ENCODE measurements around the gene TBC1D7.

Gene TBC1D7

GRCh38 chr6:13288969-13289391 is 39.4 kb downstream of the TBC1D7 start:
- Histone ChIP-seq H3F3A (ENCODE audit: control insufficient read depth, insufficient read depth) (no peaks in the 10 kb centered on the region), H3K4me2 (ENCODE audit: low read length) (no peak overlapping the region), H3K36me3 (ENCODE audit: control insufficient read depth, low read length) (peaks cover 34% of the 10 kb centered on the region), H3K27ac (ENCODE audit: low read depth, low read length) (no peak overlapping the region), H3K4me1 (ENCODE audit: control insufficient read depth, low read length) (peaks cover 13% of the 10 kb centered on the region), H3K79me2 (ENCODE audit: control insufficient read depth, low read length) (no peaks in the 10 kb centered on the region), H3K9me2 (replicated peaks; ENCODE audit: control insufficient read depth, low read length) (no peaks in the 10 kb centered on the region), H4K20me1 (ENCODE audit: control insufficient read depth, insufficient read depth, low read depth, low read length) (no peaks in the 10 kb centered on the region), H3K4me3 (ENCODE audit: low read length) (no peak overlapping the region), H3K9me3 (ENCODE audit: control insufficient read depth, insufficient read depth, low read length) (peaks cover 9% of the 10 kb centered on the region; the same call in 1 of the 2 replicates), H3K27me3 (ENCODE audit: control insufficient read depth, low read length) (no peaks in the 10 kb centered on the region)
- TF ChIP-seq EZH2phosphoT487 (IDR thresholded peaks at IDR 0.05; ENCODE audit: borderline replicate concordance, low read length), result no peak

- Histone ChIP-seq H3K27ac (ENCODE audit: low read depth, low read length) (no peak overlapping the region), H3F3A (ENCODE audit: control insufficient read depth, insufficient read depth) (no peaks in the 10 kb centered on the region), H3K4me2 (ENCODE audit: low read length) (no peak overlapping the region), H3K4me1 (ENCODE audit: control insufficient read depth, low read length) (peaks cover 13% of the 10 kb centered on the region), H4K20me1 (ENCODE audit: control insufficient read depth, insufficient read depth, low read depth, low read length) (no peaks in the 10 kb centered on the region), H3K79me2 (ENCODE audit: control insufficient read depth, low read length) (no peaks in the 10 kb centered on the region), H3K36me3 (ENCODE audit: control insufficient read depth, low read length) (peaks cover 38% of the 10 kb centered on the region), H3K27me3 (ENCODE audit: control insufficient read depth, low read length) (no peaks in the 10 kb centered on the region), H3K4me3 (ENCODE audit: low read length) (no peak overlapping the region), H3K9me2 (replicated peaks; ENCODE audit: control insufficient read depth, low read length) (no peaks in the 10 kb centered on the region), H3K9me3 (ENCODE audit: control insufficient read depth, insufficient read depth, low read length) (peaks cover 9% of the 10 kb centered on the region; the same call in 1 of the 2 replicates)
- TF ChIP-seq, protein P1, sequence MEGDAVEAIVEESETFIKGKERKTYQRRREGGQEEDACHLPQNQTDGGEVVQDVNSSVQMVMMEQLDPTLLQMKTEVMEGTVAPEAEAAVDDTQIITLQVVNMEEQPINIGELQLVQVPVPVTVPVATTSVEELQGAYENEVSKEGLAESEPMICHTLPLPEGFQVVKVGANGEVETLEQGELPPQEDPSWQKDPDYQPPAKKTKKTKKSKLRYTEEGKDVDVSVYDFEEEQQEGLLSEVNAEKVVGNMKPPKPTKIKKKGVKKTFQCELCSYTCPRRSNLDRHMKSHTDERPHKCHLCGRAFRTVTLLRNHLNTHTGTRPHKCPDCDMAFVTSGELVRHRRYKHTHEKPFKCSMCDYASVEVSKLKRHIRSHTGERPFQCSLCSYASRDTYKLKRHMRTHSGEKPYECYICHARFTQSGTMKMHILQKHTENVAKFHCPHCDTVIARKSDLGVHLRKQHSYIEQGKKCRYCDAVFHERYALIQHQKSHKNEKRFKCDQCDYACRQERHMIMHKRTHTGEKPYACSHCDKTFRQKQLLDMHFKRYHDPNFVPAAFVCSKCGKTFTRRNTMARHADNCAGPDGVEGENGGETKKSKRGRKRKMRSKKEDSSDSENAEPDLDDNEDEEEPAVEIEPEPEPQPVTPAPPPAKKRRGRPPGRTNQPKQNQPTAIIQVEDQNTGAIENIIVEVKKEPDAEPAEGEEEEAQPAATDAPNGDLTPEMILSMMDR (IDR thresholded peaks at IDR 0.05; ENCODE audit: low read depth, low read length, poor library complexity, severe bottlenecking), result no peak
- TF ChIP-seq EZH2phosphoT487 (IDR thresholded peaks at IDR 0.05; ENCODE audit: borderline replicate concordance, low read length), result no peak
Observed at GRCh38 chr6:13288481-13288880, 39.9 kb downstream of the TBC1D7 start.

DNA sequence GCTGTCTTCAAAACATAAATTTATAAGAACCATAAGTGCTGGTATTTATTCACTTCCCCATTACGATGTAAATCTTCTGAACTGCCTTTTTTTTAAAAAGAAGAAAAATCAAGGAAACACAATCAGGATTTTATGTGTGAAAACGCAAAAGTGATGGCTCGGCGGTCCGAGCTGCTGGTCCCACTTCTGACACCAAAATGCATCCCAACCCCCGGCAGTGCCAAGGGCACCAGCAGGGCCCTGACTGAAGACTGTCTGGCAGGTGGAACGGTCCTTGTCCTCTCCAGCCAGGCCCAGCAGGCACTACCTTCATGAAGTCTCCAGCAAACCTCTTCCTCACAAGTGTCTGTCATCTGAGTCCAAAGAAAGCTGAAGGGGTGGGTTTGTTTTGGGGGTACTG is 41.2 kb downstream of the TBC1D7 start:
- Histone ChIP-seq H3K27ac (ENCODE audit: low read depth, low read length) (no peak overlapping the region), H3K4me1 (ENCODE audit: control insufficient read depth, low read length) (peaks cover 13% of the 10 kb centered on the region), H3F3A (ENCODE audit: control insufficient read depth, insufficient read depth) (no peaks in the 10 kb centered on the region), H3K4me3 (ENCODE audit: low read length) (no peak overlapping the region), H3K27me3 (ENCODE audit: control insufficient read depth, low read length) (no peaks in the 10 kb centered on the region), H3K4me2 (ENCODE audit: low read length) (no peak overlapping the region), H3K9me2 (replicated peaks; ENCODE audit: control insufficient read depth, low read length) (no peaks in the 10 kb centered on the region), H3K9me3 (ENCODE audit: control insufficient read depth, insufficient read depth, low read length) (peaks cover 9% of the 10 kb centered on the region; the same call in 1 of the 2 replicates), H3K79me2 (ENCODE audit: control insufficient read depth, low read length) (no peaks in the 10 kb centered on the region), H3K36me3 (ENCODE audit: control insufficient read depth, low read length) (peaks cover 43% of the 10 kb centered on the region), H4K20me1 (ENCODE audit: control insufficient read depth, insufficient read depth, low read depth, low read length) (no peaks in the 10 kb centered on the region)
- TF ChIP-seq, protein P1 (IDR thresholded peaks at IDR 0.05; ENCODE audit: low read depth, low read length, poor library complexity, severe bottlenecking), result no peak
- TF ChIP-seq EZH2phosphoT487 (IDR thresholded peaks at IDR 0.05; ENCODE audit: borderline replicate concordance, low read length), result no peak

GRCh38 chr6:13286181-13286580 is 42.2 kb downstream of the TBC1D7 start:
- no peak overlapping the region for H3K4me2 ChIP-seq (ENCODE audit: low read length)
- H3K27ac ChIP-seq (ENCODE audit: low read depth, low read length), result no peak overlapping the region
- no peaks in the 10 kb centered on the region for H3F3A ChIP-seq (ENCODE audit: control insufficient read depth, insufficient read depth)
- no peaks in the 10 kb centered on the region for H3K27me3 ChIP-seq (ENCODE audit: control insufficient read depth, low read length)
- no peaks in the 10 kb centered on the region for H3K79me2 ChIP-seq (ENCODE audit: control insufficient read depth, low read length)
- H3K4me1 ChIP-seq (ENCODE audit: control insufficient read depth, low read length), result peaks cover 13% of the 10 kb centered on the region
- H4K20me1 ChIP-seq (ENCODE audit: control insufficient read depth, insufficient read depth, low read depth, low read length), result no peaks in the 10 kb centered on the region
- TF ChIP-seq, protein P1 (IDR thresholded peaks at IDR 0.05; ENCODE audit: low read depth, low read length, poor library complexity, severe bottlenecking), result no peak
- no peak for TF ChIP-seq EZH2phosphoT487 (IDR thresholded peaks at IDR 0.05; ENCODE audit: borderline replicate concordance, low read length)
- H3K36me3 ChIP-seq (ENCODE audit: control insufficient read depth, low read length), result peaks cover 46% of the 10 kb centered on the region
- H3K4me3 ChIP-seq (ENCODE audit: low read length), result no peak overlapping the region
- H3K9me3 ChIP-seq (ENCODE audit: control insufficient read depth, insufficient read depth, low read length), result peaks cover 9% of the 10 kb centered on the region; the same call in 1 of the 2 replicates
- no peaks in the 10 kb centered on the region for H3K9me2 ChIP-seq (replicated peaks; ENCODE audit: control insufficient read depth, low read length)

Measured in DOHH2 (cell line).